ENCODE data around the gene CFAP92.
"Not testable (repeated sequence)": the region's sequence is repeated elsewhere in the genome, so short reads cannot be mapped to it uniquely, and the experiment has no call there.

The CFAP92 gene

GRCh38 chr3:128889139-128889894, 104.6 kb downstream of the CFAP92 start:
- no peak for DNase-seq

GRCh38 chr3:128884992-128885391, 108.9 kb downstream of the CFAP92 start:
- no peak for DNase-seq

- DNase-seq = no peak
Observed at GRCh38 chr3:128882719-128883118, 111.2 kb downstream of the CFAP92 start.

GRCh38 chr3:128881576-128881975, 112.3 kb downstream of the CFAP92 start:
- no peak for DNase-seq

GRCh38 chr3:128880455-128880854, 113.4 kb downstream of the CFAP92 start:
- not testable (repeated sequence) for DNase-seq

- no peak for DNase-seq
Observed at GRCh38 chr3:128879991-128880390, 113.9 kb downstream of the CFAP92 start.

- DNase-seq = peak; percentile 93 to 97 (median 94)
Observed at GRCh38 chr3:128879125-128879969, 114.5 kb downstream of the CFAP92 start, which contains the start of gene ACAD9. ACAD9 (plus strand) TSS chr3:128879620; CDS start chr3:128879692, 72 bp downstream.

- no peak for DNase-seq
Observed at GRCh38 chr3:128878556-128879124, 115.2 kb downstream of the CFAP92 start.

- DNase-seq = no peak
Observed at GRCh38 chr3:128878011-128878457, 115.8 kb downstream of the CFAP92 start.

- peak in 3 of 4 experiments; percentile 9 to 37 (median 30) for DNase-seq
Observed at GRCh38 chr3:128875556-128876120, 118.2 kb downstream of the CFAP92 start.

GRCh38 chr3:128874481-128875180, 119.2 kb downstream of the CFAP92 start:
- no peak for DNase-seq

- DNase-seq = no peak
Observed at GRCh38 chr3:128873244-128874022, 120.4 kb downstream of the CFAP92 start.

- no peak for DNase-seq
Observed at GRCh38 chr3:128872744-128873143, 121.1 kb downstream of the CFAP92 start.

- no peak for DNase-seq
Observed at GRCh38 chr3:128872282-128872681, 121.6 kb downstream of the CFAP92 start.

- DNase-seq = no peak
Observed at GRCh38 chr3:128870347-128870746, 123.5 kb downstream of the CFAP92 start.

GRCh38 chr3:128867200-128868125, 126.4 kb downstream of the CFAP92 start:
- DNase-seq = no peak

- DNase-seq = not testable (repeated sequence)
Observed at GRCh38 chr3:128864849-128865804, 128.7 kb downstream of the CFAP92 start.

GRCh38 chr3:128864351-128864811, 129.5 kb downstream of the CFAP92 start:
- DNase-seq = no peak

GRCh38 chr3:128863560-128863959, 130.3 kb downstream of the CFAP92 start:
- DNase-seq = no peak
